Stimulated activated CD4-positive, alpha-beta T cell treated with anti-CD3 and anti-CD28 coated beads, Interleukin-2, amount 100 ng/mL, for 24 hours (primary cell): ENCODE measurements around the gene JARID2.
A peak's percentile ranks its signal among the peaks of the same experiment; 100 is the strongest.
"Not testable (repeated sequence)": the region's sequence is repeated elsewhere in the genome, so short reads cannot be mapped to it uniquely, and the experiment has no call there.

Source experiments
- DNase-seq, 2 donors: peaks; one replicate each; pipeline ENCODE4 v3.0.0-alpha.2; 2020

JARID2 gene

GRCh38 chr6:15316754-15317153 lies 70.9 kb downstream of the JARID2 start:
- no peak for DNase-seq

DNA sequence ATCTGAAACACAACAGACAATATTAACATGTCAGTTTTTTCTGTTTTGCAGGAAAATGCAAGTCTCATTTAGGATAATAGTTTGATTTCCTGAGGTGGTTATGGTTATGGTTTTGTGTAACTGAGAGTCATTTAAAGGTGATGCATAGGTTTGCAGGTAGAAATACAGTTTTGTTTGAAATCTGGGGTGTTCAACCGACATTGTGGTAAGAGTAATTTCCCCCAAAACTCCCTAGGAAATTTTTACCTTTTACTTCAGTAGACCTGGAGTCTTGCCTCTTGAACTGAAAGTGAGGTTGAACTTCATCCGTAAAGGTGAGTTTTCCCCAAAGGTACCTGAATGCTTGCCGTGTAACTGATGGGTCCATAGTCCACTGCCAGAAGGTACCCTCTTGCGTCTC lies 71.4 kb downstream of the JARID2 start:
- no peak for DNase-seq

GRCh38 chr6:15317934-15318902 lies 72.3 kb downstream of the JARID2 start:
- no peak for DNase-seq

DNA sequence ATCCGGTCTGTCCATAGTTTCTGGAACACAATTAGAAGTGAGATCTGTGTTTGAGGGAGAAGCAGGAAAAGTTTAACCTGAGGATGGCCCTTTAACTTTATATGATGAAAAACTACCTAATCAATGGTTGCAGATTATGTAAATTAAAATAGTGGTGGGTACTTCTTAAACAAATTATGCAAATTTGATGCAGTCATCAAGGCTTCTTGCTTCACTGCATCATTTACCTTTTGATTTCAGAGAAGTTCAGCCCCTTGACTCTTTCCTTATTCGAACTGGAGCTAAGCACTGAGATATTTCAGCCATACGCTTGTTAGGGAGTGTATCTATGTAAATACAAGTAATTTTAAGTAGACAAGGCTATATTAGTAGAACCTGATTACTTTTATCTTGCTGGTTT lies 73.8 kb downstream of the JARID2 start:
- DNase-seq = no peak

DNA sequence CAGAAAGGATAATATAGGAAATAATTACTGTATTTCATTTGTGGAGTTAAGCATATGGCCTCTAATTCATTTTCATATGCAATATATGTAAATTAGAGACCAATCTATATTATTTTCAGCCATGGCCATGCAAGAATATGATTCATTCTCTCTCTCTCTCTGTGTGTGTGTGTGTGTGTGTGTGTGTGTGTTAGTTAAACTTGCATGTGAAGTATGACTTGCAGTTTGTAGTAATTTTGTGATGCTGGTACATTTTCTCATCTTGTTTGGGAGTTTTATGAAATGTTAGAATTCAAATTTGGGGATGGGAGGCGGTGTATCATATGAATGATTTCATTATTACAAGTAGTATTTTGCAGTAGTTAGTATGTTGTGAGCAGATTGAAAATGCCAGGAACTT lies 74.8 kb downstream of the JARID2 start:
- peak in 1 of 2 donors; percentile 32 for DNase-seq

DNA sequence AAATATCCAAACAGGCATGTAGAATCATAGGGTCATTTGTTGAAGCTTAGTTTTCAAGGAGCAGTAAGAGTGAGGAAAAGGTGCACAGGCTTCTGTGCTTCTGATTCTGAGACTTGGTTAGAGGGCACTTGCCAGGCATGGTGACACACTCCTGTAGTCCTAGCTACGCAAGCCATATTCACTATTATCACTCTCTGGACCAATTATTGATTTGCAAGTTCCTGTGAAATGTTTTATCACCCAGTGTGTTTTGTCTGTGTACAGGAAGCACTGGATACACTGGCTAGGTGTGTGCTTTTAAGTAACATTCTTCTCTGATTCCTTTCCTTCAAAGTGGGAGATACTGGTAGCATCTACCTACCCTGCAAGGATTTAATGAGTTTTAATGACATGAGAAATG lies 76.3 kb downstream of the JARID2 start:
- DNase-seq = no peak

DNA sequence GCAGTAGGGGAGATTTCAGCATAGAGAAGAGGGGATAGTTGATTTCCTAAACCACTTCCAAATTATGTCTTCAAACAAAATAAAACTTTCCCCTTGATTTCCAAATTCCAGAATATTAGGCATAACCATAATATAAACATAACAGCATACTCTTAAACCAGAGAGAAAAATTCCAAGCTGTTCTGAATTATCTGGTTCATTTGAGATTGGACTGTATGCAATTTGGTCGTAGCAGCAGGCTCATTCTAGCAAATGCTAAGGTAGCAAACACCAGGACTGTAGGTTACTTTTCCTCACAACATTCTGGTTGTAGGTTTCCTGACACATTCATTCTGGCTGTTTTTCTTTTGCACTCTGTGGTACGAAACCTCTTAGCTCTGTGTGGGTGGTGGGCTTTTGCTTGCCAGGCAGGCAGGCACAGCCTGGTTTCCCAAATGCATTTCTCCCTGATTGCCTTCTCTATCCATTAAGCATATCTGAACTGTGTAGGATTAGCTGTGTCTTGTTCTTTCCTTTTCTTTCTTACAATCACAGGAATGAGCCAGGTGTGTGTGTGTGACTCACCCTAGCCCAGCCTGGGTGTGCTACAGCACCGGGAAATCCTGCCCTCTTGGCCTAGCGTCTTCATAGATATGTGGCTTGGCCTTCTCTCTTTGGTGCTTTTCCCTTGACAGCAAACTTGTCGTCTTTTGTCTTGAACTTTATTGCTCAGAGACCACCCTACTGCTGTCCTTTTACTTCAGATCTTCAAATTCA lies 77.1 kb downstream of the JARID2 start:
- no peak for DNase-seq

GRCh38 chr6:15323611-15324010 lies 77.7 kb downstream of the JARID2 start:
- DNase-seq = not testable (repeated sequence)

- no peak for DNase-seq
Measured at GRCh38 chr6:15324427-15324985, 78.6 kb downstream of the JARID2 start.

GRCh38 chr6:15325540-15325955 lies 79.7 kb downstream of the JARID2 start:
- DNase-seq = no peak

GRCh38 chr6:15326067-15326614 lies 80.3 kb downstream of the JARID2 start:
- no peak for DNase-seq

DNA sequence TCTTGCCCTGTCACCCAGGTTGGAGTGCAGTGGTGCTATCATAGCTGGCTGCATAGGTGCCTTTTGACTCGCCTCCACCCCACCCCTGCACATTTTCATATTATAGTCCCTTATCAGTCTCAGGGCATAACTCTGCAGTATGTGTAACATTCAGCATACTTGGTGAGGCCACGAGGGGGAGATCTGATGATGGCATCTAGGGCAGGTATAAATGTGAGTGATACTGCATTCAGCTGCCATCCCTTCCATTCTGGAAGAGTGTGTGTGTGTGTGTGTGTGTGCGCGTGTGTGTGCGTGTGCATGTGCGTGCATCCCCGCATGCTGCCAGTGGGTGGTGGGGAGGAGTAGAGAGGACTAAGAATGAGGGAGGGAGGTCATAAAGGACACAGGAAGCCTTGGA lies 81.4 kb downstream of the JARID2 start:
- DNase-seq = peak; percentile 28 to 33

- no peak for DNase-seq
Measured at GRCh38 chr6:15329197-15329671, 83.4 kb downstream of the JARID2 start.

GRCh38 chr6:15330174-15330944 lies 84.5 kb downstream of the JARID2 start:
- DNase-seq = no peak

- DNase-seq = no peak
Measured at GRCh38 chr6:15331143-15331542, 85.3 kb downstream of the JARID2 start.

DNA sequence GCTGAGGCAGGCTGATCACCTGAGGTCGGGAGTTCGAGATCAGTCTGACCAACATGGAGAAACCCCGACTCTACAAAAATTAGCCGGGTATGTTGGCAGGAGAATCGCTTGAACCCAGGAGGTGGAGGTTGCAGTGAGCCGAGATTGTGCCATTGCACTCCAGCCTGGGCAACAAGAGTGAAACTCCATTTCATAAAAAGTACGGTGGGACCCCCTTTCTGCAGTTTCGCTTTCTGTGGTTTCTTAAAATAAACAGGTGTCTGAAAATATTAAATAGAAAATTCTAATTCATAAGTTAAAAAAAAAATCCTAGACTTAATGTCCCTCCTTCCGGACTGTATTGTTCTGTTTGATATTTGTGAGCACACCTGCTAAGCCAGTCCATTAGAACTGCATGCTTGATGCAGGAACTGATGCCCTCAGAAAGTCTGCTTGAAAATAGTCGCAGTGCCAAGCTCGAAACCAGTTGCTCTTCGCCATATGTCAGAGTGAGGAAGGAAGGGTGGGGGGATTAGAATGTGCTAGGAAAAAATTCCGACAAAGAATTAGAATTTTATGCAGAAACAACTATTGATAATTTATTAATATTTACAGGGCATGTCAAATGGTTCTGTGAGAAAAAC lies 85.9 kb downstream of the JARID2 start:
- no peak for DNase-seq

DNA sequence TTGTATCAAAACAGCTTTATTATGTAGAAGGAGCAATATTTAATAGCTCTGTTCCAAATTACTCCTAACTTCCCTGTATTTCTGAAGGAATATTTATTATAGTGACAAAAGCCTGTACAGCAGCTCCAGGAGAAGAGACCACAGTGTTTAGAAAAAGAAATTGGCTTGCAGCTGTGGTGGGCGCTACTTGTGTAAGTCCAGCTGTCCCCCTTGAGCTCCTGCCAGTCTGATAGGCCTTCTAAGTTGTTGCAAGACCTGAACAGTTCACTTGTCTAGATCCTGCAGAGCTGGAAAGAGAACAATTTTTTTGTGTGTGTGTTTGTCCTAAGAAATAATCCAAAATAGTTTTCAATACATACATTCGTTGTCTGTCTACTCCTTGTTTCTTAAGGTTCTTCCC lies 86.6 kb downstream of the JARID2 start:
- DNase-seq = no peak

GRCh38 chr6:15335385-15335784 lies 89.5 kb downstream of the JARID2 start:
- no peak for DNase-seq

DNA sequence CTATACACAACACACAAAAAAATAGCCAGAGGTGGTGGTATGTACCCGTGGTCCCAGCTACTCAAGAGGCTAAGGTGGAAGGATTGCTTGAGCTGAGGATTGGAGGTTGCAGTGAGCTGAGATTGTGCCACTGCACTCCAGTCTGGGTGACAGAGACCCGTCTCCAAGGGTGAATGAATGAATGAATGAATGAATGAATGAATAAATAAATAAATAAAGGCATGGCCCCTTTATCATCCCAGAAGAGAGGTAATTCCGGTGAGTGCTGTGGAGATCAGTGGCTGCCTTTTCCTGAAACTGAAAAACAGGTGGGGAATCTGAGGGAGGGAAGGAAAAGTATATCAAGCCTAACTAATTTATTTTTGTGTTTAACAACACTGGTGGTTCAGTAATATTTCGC lies 90.0 kb downstream of the JARID2 start:
- DNase-seq = no peak

DNA sequence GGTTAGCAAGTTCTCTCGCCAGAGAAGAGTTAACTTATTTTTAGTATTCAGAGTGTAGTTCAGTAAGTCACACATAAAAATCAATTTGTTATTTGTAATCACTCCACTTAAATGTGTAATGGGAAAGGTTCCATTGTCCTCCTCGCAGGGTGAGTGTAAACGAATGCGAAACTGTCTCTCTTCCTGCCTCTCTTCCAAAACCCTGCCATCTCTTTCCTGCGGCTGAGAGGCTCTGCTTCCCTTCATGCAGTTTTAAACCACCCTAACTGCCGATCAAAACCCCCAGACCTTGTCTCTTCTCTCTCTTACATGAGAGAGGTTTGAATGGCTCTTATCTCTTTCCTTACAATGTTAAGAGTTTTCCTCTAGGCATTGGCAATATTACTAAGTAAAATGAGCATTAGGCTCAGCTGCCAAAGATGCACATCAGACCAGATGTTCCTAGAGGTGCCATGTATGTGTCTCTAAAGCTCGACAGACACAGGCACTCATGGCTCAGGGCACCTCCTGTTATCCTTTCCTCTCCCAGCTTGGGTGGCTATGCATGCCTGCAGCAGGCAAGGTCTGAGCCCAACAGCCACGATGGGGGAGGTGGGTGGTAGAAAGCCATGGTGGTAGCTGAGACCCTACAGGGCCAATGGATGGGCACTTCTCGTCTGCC lies 91.2 kb downstream of the JARID2 start:
- no peak for DNase-seq

DNA sequence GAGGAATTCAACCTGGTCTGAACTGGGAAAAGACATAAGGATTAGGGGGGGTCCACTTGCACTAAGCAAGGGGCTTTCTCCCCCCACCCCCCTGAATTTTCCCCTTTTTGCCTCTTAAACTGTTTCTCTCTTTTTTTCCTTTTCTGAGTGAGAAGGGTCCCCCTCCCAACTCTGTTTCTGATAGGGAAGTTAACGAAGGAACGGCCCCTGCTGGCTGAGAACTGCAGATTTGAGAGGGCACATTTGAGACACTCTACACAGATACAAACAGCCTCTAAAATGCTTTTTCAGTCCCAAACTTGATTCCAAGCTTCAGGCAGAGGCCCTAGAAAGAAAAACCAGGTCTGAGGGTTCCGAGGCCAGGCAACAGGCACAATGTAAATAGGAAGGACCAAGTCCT lies 91.7 kb downstream of the JARID2 start:
- DNase-seq = no peak
